ENCODE measurements around the gene MOB2.

- TF ChIP-seq, protein P1, sequence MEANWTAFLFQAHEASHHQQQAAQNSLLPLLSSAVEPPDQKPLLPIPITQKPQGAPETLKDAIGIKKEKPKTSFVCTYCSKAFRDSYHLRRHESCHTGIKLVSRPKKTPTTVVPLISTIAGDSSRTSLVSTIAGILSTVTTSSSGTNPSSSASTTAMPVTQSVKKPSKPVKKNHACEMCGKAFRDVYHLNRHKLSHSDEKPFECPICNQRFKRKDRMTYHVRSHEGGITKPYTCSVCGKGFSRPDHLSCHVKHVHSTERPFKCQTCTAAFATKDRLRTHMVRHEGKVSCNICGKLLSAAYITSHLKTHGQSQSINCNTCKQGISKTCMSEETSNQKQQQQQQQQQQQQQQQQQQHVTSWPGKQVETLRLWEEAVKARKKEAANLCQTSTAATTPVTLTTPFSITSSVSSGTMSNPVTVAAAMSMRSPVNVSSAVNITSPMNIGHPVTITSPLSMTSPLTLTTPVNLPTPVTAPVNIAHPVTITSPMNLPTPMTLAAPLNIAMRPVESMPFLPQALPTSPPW (CRISPR knock-in tag; IDR thresholded peaks at IDR 0.05) = no peak
- TF ChIP-seq IRF2 (CRISPR knock-in tag; IDR thresholded peaks at IDR 0.05) (no peak), FOXM1 (IDR thresholded peaks at IDR 0.05; ENCODE audit: low read depth) (no peak), FOXM1 (CRISPR knock-in tag; IDR thresholded peaks at IDR 0.05; ENCODE audit: low read depth) (no peak), HBP1 (CRISPR knock-in tag; IDR thresholded peaks at IDR 0.05) (no peak), POLR2A (conservative IDR thresholded peaks at IDR 0.05) (no peak), SP2 (IDR thresholded peaks at IDR 0.05; ENCODE audit: extremely low read depth, low read depth, low read length, poor library complexity, severe bottlenecking) (no peak), CGGBP1 (CRISPR knock-in tag; IDR thresholded peaks at IDR 0.05) (no peak), ZNF217 (CRISPR knock-in tag; IDR thresholded peaks at IDR 0.05) (no peak), SMAD1 (IDR thresholded peaks at IDR 0.05; ENCODE audit: low read depth, low read length, partially characterized antibody) (no peak), ZNF449 (CRISPR knock-in tag; IDR thresholded peaks at IDR 0.05) (no peak), SETDB1 (IDR thresholded peaks at IDR 0.05; ENCODE audit: low read length) (no peak), CBX1 (IDR thresholded peaks at IDR 0.05; ENCODE audit: low read depth) (no peak)
- TF ChIP-seq, protein P2, sequence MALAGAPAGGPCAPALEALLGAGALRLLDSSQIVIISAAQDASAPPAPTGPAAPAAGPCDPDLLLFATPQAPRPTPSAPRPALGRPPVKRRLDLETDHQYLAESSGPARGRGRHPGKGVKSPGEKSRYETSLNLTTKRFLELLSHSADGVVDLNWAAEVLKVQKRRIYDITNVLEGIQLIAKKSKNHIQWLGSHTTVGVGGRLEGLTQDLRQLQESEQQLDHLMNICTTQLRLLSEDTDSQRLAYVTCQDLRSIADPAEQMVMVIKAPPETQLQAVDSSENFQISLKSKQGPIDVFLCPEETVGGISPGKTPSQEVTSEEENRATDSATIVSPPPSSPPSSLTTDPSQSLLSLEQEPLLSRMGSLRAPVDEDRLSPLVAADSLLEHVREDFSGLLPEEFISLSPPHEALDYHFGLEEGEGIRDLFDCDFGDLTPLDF (CRISPR knock-in tag; IDR thresholded peaks at IDR 0.05) = no peak
Measured at GRCh38 chr11:1500466-1501420, 14.2 kb upstream of the MOB2 start.
